Omental fat pad (tissue), 4 donors: ENCODE measurements around the gene PTGER2. TPM values are rescaled to one million over a fixed set of nuclear protein-coding genes. Genes with fewer than 3 reads are reported as not detected.

Experiments
- ATAC-seq: fragments of 150-250 bp; one replicate; pipeline ENCODE4 v1.9.1; 2016; ENCODE audit warnings: mild to moderate bottlenecking, moderate library complexity; ENCODE audit not compliant: low FRiP score
- DNase-seq: peaks from one replicate; pipeline ENCODE4 v3.0.0-alpha.2; 2019; ENCODE audit warnings: low spot score
- CTCF ChIP-seq, 3 donors: fragments of 450-650 bp; IDR thresholded peaks; one replicate each; pipeline ENCODE4 v1.5.1; 2016 to 2017; ENCODE audit warnings: antibody characterized with exemption in 3 of 3, mild to moderate bottlenecking in 3 of 3, moderate library complexity in 2 of 3
- total RNA-seq, 4 donors: library from RNA; depleted of rRNA; stranded (reverse); fragments of >200 nt; gene quantifications; one replicate each; pipeline ENCODE4 v1.1.0, GENCODE V29; 2016

The PTGER2 gene
- total RNA-seq, 4 donors from 2014 or later = 4.0 to 34.8 (median 6.3) TPM

GRCh38 chr14:52304248-52304904, 9.7 kb upstream of the PTGER2 start:
- DNase-seq (no peak), ATAC-seq (no peak)
- no peak for TF ChIP-seq CTCF (IDR thresholded peaks at IDR 0.05)

GRCh38 chr14:52305014-52305413, 9.1 kb upstream of the PTGER2 start:
- no peak for TF ChIP-seq CTCF (IDR thresholded peaks at IDR 0.05)
- DNase-seq (no peak), ATAC-seq (no peak)

GRCh38 chr14:52307376-52307775, 6.7 kb upstream of the PTGER2 start:
- no peak for TF ChIP-seq CTCF (IDR thresholded peaks at IDR 0.05)
- DNase-seq (no peak), ATAC-seq (no peak)

GRCh38 chr14:52307905-52308304, 6.2 kb upstream of the PTGER2 start:
- no peak for TF ChIP-seq CTCF (IDR thresholded peaks at IDR 0.05)
- ATAC-seq = no peak
- no peak for DNase-seq

- no peak for TF ChIP-seq CTCF (IDR thresholded peaks at IDR 0.05)
- no peak for DNase-seq
- ATAC-seq = no peak
Measured at GRCh38 chr14:52310541-52310940, 3.6 kb upstream of the PTGER2 start.

GRCh38 chr14:52312931-52313355, 1.2 kb upstream of the PTGER2 start:
- TF ChIP-seq CTCF (IDR thresholded peaks at IDR 0.05) = no peak
- ATAC-seq (peak; percentile 49), DNase-seq (no peak)

GRCh38 chr14:52313462-52313861, 650 bp upstream of the PTGER2 start:
- no peak for ATAC-seq
- DNase-seq = no peak
- no peak for TF ChIP-seq CTCF (IDR thresholded peaks at IDR 0.05)
